GM10248 (cell line): Measurements from ENCODE around the gene AQP5.

Source experiments
- CTCF ChIA-PET: fragments of 300-600 bp; sonication (Branson Sonifier 250); formaldehyde crosslinking; extraction: SDS; loops from one replicate; lab custom pipeline; 2021; ENCODE audit warnings: antibody characterized with exemption; lab: Yijun Ruan, JAX
- POLR2A ChIA-PET: fragments of 350-650 bp; sonication (Branson Sonifier 250); formaldehyde crosslinking; extraction: SDS; loops from one replicate; lab custom pipeline; 2020; ENCODE audit warnings: antibody characterized with exemption; lab: Yijun Ruan, JAX
- DNase-seq: peaks from one replicate; pipeline ENCODE4 v3.0.0; 2012; ENCODE audit errors: extremely low spot score
- TF ChIP-seq, protein P1 (sequence below): IDR thresholded peaks from 2 replicates; pipeline ENCODE4 v1.5.1; 2012; ENCODE audit warnings: mild to moderate bottlenecking, low read depth; ENCODE audit errors: extremely low read depth, missing control alignments, control extremely low read depth

The AQP5 gene

DNA sequence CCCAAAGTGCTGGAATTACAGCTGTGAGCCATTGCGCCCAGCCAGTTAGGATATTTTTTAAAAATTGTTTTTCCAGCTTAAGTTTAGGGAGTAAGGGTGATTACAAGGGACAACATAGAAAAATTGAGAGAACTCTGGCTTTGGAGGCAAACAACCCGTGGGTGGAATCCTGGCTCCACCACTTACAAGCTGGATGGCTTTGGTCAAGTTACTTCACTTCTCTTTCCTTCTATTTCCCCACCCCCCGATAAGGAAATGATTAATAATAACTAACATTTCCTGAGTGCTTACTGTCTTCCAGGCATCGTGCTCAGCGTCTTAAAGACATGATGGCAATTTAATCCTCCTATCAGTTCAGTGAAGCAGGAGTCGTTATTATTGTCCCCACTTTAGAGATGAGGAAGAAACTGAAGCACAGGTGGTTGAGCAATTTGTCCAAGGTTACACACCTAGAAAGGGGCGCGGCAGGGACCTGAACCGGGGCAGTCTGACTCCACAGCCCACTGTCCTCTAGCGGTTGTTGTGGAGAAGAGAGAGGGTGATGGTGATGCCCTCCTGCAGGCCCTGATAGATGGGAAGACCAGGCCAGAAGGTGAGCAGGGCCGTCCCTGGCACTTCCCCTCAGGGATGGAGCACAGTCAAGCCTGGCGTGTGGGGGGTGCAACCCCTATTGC, 41.3 kb upstream of the AQP5 start:
- TF ChIP-seq, protein P1, sequence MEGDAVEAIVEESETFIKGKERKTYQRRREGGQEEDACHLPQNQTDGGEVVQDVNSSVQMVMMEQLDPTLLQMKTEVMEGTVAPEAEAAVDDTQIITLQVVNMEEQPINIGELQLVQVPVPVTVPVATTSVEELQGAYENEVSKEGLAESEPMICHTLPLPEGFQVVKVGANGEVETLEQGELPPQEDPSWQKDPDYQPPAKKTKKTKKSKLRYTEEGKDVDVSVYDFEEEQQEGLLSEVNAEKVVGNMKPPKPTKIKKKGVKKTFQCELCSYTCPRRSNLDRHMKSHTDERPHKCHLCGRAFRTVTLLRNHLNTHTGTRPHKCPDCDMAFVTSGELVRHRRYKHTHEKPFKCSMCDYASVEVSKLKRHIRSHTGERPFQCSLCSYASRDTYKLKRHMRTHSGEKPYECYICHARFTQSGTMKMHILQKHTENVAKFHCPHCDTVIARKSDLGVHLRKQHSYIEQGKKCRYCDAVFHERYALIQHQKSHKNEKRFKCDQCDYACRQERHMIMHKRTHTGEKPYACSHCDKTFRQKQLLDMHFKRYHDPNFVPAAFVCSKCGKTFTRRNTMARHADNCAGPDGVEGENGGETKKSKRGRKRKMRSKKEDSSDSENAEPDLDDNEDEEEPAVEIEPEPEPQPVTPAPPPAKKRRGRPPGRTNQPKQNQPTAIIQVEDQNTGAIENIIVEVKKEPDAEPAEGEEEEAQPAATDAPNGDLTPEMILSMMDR: no peak
- DNase-seq: no peak
- ChIA-PET POLR2A (no interaction called here), CTCF (interaction anchor here (1.2 kb wide), 1 partner anchor 47 kb away, joined by 3 read pairs; no protein-coding TSS in a partner anchor)

DNA sequence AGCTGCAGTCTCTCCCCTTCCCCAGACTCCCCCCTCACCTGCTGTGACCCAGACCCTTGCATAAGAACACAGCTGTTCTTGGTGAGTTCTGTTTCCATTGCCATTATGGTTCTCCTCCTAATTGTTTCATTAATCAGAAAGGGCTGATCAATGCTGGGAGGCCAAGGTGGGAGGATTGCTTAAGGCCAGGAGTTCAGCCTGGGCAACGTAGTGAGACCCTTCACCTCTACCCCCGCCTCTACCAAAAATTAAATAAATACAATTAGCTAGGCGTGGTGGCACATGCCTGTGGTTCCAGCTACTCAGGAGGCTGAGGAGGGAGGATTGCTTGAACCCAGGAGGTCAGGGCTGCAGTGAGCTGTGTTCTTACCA, 40.8 kb upstream of the AQP5 start:
- CTCF ChIA-PET: no interaction called here

GRCh38 chr12:49921299-49921698, 40.4 kb upstream of the AQP5 start:
- TF ChIP-seq, protein P1: no peak
- CTCF ChIA-PET: no interaction called here
- no peak for DNase-seq
- POLR2A ChIA-PET: no interaction called here

More for the DNA sequence above, 40.8 kb upstream of the AQP5 start:
- DNase-seq: no peak
- TF ChIP-seq, protein P1: no peak
- POLR2A ChIA-PET: no interaction called here

GRCh38 chr12:49921936-49922335, 39.7 kb upstream of the AQP5 start:
- TF ChIP-seq, protein P1: no peak
- CTCF ChIA-PET: no interaction called here
- POLR2A ChIA-PET: no interaction called here

GRCh38 chr12:49922349-49923034, 39.2 kb upstream of the AQP5 start:
- TF ChIP-seq, protein P1: no peak
- DNase-seq: no peak
- POLR2A ChIA-PET: no interaction called here
- CTCF ChIA-PET: no interaction called here

More at GRCh38 chr12:49921936-49922335, 39.7 kb upstream of the AQP5 start:
- DNase-seq: no peak

GRCh38 chr12:49923035-49923644, 38.5 kb upstream of the AQP5 start:
- CTCF ChIA-PET: interaction anchor here (1.0 kb wide), 1 partner anchor 23 kb away, joined by 3 read pairs; no protein-coding TSS in a partner anchor
- TF ChIP-seq, protein P1: no peak
- no peak for DNase-seq
- POLR2A ChIA-PET: no interaction called here
